ENCODE data around the gene PCYT2.

DNA sequence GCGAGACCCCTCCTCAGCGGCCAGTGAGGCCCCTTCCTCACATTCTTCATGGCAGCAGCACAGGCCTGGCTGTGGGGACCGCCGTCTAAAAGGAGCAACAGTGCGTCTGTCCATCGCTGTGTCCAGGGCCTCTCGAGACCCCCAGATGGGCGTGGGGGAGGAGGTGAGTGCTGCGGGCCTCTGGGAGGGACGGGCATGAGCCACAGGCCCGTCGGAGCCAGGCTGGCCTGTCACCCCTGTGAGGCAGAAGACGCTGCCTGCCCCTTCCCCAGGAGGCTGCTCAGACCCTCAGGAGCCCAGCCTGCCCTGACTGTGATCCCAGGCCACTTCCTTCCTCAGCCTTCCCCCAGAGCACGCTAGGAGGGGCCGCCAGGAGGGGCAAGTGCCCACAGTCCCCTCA lies 28.0 kb upstream of the PCYT2 start:
- TF ChIP-seq, protein P1, sequence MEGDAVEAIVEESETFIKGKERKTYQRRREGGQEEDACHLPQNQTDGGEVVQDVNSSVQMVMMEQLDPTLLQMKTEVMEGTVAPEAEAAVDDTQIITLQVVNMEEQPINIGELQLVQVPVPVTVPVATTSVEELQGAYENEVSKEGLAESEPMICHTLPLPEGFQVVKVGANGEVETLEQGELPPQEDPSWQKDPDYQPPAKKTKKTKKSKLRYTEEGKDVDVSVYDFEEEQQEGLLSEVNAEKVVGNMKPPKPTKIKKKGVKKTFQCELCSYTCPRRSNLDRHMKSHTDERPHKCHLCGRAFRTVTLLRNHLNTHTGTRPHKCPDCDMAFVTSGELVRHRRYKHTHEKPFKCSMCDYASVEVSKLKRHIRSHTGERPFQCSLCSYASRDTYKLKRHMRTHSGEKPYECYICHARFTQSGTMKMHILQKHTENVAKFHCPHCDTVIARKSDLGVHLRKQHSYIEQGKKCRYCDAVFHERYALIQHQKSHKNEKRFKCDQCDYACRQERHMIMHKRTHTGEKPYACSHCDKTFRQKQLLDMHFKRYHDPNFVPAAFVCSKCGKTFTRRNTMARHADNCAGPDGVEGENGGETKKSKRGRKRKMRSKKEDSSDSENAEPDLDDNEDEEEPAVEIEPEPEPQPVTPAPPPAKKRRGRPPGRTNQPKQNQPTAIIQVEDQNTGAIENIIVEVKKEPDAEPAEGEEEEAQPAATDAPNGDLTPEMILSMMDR (IDR thresholded peaks at IDR 0.05), result no peak
- TF ChIP-seq, protein P2, sequence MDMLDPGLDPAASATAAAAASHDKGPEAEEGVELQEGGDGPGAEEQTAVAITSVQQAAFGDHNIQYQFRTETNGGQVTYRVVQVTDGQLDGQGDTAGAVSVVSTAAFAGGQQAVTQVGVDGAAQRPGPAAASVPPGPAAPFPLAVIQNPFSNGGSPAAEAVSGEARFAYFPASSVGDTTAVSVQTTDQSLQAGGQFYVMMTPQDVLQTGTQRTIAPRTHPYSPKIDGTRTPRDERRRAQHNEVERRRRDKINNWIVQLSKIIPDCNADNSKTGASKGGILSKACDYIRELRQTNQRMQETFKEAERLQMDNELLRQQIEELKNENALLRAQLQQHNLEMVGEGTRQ (CRISPR knock-in tag; IDR thresholded peaks at IDR 0.05), result no peak
- no peak for TF ChIP-seq MYBL2 (CRISPR knock-in tag; IDR thresholded peaks at IDR 0.05)
- TF ChIP-seq, protein P3, sequence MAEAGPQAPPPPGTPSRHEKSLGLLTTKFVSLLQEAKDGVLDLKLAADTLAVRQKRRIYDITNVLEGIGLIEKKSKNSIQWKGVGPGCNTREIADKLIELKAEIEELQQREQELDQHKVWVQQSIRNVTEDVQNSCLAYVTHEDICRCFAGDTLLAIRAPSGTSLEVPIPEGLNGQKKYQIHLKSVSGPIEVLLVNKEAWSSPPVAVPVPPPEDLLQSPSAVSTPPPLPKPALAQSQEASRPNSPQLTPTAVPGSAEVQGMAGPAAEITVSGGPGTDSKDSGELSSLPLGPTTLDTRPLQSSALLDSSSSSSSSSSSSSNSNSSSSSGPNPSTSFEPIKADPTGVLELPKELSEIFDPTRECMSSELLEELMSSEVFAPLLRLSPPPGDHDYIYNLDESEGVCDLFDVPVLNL (CRISPR knock-in tag; IDR thresholded peaks at IDR 0.05; ENCODE audit: borderline replicate concordance, low read depth), result no peak
- TF ChIP-seq, protein P4, sequence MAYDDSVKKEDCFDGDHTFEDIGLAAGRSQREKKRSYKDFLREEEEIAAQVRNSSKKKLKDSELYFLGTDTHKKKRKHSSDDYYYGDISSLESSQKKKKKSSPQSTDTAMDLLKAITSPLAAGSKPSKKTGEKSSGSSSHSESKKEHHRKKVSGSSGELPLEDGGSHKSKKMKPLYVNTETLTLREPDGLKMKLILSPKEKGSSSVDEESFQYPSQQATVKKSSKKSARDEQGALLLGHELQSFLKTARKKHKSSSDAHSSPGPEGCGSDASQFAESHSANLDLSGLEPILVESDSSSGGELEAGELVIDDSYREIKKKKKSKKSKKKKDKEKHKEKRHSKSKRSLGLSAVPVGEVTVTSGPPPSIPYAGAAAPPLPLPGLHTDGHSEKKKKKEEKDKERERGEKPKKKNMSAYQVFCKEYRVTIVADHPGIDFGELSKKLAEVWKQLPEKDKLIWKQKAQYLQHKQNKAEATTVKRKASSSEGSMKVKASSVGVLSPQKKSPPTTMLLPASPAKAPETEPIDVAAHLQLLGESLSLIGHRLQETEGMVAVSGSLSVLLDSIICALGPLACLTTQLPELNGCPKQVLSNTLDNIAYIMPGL (CRISPR knock-in tag; IDR thresholded peaks at IDR 0.05), result no peak
- TF ChIP-seq, protein P5, sequence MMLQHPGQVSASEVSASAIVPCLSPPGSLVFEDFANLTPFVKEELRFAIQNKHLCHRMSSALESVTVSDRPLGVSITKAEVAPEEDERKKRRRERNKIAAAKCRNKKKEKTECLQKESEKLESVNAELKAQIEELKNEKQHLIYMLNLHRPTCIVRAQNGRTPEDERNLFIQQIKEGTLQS (CRISPR knock-in tag; conservative IDR thresholded peaks at IDR 0.05), result no peak
- TF ChIP-seq, protein P6, sequence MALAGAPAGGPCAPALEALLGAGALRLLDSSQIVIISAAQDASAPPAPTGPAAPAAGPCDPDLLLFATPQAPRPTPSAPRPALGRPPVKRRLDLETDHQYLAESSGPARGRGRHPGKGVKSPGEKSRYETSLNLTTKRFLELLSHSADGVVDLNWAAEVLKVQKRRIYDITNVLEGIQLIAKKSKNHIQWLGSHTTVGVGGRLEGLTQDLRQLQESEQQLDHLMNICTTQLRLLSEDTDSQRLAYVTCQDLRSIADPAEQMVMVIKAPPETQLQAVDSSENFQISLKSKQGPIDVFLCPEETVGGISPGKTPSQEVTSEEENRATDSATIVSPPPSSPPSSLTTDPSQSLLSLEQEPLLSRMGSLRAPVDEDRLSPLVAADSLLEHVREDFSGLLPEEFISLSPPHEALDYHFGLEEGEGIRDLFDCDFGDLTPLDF (CRISPR knock-in tag; IDR thresholded peaks at IDR 0.05), result no peak
- TF ChIP-seq CREM (CRISPR knock-in tag; IDR thresholded peaks at IDR 0.05), result no peak
- TF ChIP-seq ZNF138 (CRISPR knock-in tag; conservative IDR thresholded peaks at IDR 0.05), result no peak
- TF ChIP-seq, protein P7, sequence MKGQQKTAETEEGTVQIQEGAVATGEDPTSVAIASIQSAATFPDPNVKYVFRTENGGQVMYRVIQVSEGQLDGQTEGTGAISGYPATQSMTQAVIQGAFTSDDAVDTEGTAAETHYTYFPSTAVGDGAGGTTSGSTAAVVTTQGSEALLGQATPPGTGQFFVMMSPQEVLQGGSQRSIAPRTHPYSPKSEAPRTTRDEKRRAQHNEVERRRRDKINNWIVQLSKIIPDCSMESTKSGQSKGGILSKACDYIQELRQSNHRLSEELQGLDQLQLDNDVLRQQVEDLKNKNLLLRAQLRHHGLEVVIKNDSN (CRISPR knock-in tag; IDR thresholded peaks at IDR 0.05), result no peak
- TF ChIP-seq, protein P8, sequence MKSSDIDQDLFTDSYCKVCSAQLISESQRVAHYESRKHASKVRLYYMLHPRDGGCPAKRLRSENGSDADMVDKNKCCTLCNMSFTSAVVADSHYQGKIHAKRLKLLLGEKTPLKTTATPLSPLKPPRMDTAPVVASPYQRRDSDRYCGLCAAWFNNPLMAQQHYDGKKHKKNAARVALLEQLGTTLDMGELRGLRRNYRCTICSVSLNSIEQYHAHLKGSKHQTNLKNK (CRISPR knock-in tag; IDR thresholded peaks at IDR 0.05), result no peak
